ENCODE measurements around the gene YAP1.

The YAP1 gene
- total RNA-seq, result 0.48 to 3.2 reads per million in 2 experiments

DNA sequence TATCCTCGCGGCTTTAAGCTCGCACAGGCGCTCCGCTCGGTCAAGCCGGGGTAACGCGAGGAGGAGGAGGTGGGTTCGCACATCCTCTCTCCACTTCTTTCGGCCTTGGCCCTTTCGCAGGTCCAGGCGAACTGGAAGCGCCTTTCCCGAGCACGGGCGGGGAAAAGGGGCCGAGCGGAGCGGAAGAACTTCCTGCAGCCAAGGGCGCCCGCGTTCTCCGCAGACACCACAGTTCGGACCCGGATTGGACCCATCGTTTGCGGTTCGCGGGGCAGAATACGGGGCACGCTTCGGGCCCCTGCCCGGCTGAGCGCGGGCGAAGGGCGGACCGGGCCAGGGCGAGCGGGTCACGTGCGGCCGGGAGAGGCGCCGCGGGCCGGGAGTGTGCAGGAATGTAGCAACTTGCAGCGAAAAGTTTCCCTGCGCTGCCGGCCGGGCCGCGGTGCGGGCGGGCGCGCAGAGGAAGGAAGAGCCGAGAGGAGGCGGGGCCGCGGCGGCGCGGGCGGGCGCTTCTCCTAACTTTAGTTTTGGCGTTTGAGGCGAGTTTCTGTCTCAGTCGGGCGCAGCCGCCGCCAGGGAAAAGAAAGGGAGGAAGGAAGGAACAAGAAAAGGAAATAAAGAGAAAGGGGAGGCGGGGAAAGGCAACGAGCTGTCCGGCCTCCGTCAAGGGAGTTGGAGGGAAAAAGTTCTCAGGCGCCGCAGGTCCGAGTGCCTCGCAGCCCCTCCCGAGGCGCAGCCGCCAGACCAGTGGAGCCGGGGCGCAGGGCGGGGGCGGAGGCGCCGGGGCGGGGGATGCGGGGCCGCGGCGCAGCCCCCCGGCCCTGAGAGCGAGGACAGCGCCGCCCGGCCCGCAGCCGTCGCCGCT is at the start of gene YAP1:
Gene YAP1, plus strand, starts transcription at position 552 of the 865 bp plus-strand sequence. CDS start 402 bp downstream, outside the sequence.
- peak; percentile 45 for DNase-seq (ENCODE audit: low read depth)

DNA sequence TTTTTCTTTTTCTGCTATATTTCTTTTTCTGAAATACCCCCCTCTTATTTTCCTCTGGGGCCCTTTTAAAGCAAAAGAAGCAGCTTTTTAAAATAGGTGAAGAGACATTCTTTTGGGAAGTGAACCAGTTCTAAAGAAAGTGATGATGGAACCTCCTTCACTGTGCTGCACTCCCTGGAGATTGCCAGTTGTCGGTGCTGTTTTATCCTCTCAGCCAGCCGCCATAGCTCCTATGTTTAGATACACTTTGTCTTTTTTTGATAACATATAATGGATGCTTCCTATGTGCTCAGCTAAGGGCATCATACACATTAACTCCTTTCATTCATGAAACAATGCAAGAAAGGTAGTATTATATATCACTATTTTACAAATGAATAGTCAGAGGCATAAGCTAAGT is 49.0 kb upstream of the YAP1 start:
- no peak for DNase-seq (ENCODE audit: low read depth)

DNA sequence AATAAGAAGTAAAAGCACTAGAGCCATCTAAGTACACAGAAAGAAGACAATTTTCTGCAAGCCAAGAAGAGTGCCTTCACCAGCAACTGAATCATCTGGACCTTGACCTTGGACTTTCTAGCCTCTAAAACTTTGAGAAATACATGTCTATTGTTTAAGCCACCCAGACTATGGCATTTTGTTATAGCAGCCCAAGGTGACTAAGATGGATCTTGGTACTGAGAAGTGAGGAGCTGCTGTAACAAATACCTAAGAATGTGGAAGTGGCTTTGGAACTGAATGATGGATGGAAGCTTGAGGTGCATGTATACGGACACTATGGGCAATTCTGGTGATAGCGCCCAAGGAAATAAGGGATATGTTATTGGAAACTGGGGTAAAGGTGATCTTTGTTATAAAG is 48.1 kb upstream of the YAP1 start:
- no peak for DNase-seq (ENCODE audit: low read depth)

DNA sequence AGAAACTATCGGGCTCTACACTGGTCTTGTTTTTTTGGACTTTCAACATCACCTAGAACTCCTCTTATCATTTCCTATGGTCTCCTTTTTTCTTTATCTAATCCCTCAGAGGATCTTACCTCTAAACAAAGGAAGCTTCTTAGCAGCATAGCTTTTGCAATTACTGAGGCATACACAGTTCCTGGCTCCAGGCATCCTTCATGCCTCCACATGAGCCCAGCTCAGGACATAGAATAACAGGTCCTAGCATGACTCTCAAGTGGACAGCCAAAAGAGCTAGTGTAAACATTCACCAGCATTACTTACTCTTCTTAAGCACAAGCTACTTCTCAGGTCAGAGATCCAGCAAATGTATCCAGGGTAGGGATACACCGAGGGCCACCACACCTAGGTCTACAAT is 45.9 kb upstream of the YAP1 start:
- DNase-seq (ENCODE audit: low read depth), result no peak

DNA sequence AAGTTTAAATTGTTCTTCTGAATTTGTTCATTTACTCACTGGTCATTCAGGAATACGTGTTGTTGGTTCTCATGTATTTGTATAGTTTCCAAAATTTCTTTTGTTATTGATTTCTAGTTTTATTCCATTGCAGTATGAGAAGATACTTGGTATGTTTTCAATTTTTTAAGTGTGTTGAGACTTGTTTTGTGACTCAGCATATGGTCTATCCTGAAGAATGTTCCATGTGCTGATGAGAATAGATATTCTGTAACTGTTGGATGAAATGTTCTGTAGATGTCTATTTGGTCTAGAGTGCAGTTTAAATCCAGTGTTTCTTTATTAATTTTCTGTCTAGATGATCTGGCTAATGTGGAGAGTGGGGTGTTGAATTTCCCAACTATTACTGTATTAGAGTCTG is 39.5 kb upstream of the YAP1 start:
- no peak for DNase-seq (ENCODE audit: low read depth)

DNA sequence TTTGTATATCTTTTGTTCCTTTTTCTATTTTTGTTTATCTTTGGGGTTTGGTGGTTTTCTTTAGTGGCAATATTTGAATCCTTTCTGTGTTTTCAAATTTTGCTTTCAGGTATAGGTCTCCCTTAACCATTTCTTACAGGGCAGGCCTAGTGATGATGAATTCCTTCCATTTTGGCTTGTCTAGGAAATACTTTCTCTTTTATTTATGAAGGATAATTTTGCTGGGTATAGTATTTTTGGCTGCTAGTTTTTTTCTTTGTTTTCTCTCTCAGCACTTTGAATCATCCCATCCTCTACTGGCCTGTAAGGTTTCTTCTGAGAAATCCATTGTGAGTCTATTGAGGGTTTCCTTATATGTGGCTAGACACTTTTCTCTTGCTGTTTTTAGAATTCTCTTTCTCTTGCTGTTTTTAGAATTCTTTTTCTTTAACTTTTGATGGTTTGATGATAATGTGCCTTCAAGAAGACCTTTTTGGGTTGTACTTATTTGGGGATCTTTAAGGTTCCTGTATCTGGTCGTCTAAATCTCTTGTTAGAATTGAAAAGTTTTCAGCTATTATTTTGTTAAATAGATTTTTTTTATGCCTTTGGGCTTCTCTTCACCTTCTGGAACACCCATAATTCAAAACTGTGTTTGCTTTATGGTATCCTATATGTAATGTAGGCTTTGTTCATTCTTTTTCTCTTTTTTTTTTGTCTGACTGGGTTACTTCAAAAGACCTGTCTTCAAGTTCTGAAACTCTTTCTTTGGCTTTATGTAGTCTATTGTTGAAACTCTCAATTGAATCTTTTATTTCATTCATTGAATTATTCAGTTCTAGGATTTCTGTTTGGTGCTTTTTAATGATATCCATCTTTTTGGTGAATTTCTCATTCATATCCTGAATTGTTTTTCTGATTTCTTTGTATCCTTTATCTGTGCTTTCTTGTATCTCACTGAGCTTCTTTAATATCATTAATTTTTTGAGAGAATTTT is 38.5 kb upstream of the YAP1 start:
- no peak for DNase-seq (ENCODE audit: low read depth)

DNA sequence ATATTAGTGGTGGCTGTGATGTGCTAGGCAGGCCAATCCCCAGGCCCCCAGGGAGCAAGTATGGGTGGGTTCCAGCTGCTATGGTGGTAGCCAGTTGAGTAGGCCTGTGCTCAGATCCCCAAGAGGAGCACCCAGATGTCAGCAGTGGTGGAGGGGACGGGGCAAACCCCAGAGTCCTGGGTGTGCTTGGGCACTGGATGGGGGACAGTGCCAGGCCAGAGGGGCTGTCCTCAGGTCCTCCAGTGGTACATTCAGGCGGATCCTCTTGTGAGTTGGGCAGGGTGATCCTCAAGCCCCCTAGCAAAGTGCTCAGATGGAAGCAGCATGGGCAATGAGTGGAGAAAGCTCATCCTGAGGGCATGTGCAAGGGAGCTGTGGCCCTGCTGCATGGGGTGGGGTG is 37.0 kb upstream of the YAP1 start:
- DNase-seq (ENCODE audit: low read depth), result no peak

DNA sequence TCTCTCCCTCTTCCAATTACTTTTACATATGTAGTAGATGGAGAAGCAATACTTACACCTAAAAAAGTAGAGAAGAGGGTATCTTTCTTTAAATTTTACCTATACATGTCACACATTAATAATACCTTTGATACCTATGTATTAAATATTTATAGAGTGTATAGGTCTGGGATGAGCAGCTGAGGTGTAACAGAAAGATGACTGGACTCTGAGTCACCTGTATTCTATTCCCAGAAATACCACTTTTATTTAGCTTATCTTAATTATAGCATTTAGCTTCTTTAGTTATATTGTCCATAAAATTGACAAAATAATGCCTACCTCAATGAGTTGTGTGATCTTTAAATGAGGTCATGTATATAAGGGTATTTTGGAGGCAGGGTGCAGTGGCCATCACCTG is 30.6 kb upstream of the YAP1 start:
- DNase-seq (ENCODE audit: low read depth), result no peak

DNA sequence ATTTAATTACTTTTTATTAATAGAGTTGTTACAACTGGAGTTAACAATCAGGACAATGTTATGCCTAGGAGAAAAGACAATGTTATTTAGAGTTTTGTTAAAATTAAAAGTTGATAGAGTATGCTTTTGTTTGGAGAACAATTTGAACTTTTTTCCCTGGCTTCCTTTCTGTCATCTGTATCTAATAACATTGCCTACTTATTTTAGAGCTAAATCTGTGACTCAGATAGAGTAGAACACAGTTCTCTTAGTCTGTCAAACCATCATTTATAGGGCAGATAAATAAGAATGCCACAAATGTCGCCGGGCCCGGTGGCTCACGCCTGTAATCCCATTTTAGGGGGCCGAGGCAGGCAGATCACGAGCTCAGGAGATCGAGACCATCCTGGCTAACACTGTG is 28.9 kb upstream of the YAP1 start:
- DNase-seq (ENCODE audit: low read depth), result no peak

DNA sequence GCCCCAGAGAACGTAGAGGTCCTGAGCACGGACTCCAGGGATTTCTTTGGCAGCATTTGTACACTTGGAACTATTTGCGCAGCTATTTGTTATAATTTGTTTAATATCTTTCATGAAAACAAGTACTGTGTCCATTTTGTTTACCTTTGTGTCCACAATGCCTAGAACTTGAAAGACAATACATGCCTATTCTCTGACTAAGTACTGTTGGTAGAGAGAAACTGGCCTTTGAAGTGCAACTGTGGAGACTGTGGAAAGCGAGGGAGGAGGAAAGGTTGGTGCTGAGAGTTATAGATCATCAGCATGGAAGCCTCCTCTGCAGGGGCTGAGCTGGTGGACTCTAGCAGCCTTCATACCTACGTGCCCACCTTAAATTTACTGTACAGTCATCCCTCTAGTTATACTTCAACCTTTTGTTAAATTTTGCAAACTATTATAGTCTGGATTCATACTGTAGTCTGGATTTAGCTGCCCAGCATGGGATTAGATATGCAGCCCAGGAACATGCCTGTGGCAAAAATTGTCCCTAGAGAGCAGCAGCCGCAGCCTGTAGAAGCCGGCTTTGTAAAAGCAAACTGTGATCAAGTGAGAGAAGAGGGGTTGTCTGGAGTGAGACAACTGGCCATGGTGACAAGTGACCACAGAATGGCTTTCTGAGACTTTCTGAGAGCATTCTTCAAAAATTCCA is 24.2 kb upstream of the YAP1 start:
- no peak for DNase-seq (ENCODE audit: low read depth)

DNA sequence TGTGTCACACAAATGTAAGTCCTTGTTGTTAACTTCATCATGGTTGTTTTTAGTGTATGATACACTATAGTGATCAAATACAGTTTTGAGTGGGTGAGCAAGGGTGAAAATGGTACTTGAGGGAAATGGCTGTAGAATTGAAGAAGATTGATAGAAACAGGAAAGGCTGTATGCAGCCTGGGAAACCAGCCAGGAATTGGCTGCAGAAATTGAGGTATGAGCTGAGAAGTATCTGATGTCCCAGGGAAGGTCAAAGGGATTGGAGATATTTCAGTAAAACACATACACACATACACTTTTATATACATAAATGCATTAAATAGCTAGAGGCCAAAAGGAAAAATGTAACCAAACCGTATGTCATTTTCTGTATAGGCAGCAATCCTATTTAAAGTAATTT is 13.1 kb upstream of the YAP1 start:
- no peak for DNase-seq (ENCODE audit: low read depth)

DNA sequence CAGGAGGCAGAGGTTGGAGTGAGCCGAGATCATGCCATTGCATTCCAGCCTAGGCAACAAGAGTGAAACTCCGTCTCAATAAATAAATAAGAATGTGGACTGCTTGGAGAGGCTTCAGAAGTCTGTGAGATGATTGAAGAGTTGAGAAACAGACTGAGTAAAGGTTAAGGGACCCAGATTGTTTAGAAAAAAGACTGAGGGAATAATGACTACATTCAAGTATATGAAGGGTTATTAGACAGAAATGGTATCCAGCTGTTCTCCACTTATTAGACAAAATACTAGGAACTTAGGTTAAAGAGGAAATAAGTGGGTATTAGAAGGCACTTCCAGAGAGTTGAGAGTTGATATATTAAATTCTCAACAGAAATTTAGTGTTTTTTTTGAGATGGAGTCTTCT is 10.5 kb upstream of the YAP1 start:
- no peak for DNase-seq (ENCODE audit: low read depth)

DNA sequence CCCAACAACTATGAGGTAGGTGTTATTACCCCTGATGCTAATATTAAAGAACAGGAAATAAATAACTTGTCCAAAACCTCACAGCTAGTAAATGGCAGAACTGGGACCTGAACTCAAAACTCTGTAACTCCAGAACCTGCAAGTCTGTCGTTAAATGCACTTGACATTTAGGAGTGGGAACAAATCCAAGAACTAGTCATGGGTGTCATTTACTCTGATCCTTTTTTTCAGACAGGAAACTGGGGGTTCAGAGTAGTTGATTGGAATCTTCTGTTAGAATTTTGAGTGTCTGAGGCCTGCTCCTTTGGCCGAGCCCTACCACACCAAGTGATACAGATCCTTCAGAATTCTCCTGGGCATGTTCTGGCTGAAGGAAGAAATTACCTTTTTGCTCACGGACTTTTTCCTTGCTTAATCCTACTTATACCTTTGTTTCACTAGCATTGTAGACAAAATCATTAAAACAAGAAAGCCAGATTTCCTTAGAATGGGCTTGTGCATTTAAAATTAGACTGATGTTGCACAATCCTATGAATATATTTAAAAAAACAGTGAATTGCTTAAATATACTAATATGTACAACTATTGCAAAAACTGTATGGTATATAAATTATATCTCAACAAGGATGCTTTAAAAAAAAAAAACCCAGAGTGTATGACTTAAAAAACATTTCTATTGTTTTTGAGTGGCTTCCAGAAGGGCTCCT is 1.4 kb upstream of the YAP1 start:
- no peak for DNase-seq (ENCODE audit: low read depth)

DNA sequence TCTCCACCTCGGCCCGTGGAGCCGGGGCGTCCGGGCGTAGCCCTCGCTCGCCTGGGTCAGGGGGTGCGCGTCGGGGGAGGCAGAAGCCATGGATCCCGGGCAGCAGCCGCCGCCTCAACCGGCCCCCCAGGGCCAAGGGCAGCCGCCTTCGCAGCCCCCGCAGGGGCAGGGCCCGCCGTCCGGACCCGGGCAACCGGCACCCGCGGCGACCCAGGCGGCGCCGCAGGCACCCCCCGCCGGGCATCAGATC is 439 bp downstream of the YAP1 start:
- DNase-seq (ENCODE audit: low read depth), result no peak

DNA sequence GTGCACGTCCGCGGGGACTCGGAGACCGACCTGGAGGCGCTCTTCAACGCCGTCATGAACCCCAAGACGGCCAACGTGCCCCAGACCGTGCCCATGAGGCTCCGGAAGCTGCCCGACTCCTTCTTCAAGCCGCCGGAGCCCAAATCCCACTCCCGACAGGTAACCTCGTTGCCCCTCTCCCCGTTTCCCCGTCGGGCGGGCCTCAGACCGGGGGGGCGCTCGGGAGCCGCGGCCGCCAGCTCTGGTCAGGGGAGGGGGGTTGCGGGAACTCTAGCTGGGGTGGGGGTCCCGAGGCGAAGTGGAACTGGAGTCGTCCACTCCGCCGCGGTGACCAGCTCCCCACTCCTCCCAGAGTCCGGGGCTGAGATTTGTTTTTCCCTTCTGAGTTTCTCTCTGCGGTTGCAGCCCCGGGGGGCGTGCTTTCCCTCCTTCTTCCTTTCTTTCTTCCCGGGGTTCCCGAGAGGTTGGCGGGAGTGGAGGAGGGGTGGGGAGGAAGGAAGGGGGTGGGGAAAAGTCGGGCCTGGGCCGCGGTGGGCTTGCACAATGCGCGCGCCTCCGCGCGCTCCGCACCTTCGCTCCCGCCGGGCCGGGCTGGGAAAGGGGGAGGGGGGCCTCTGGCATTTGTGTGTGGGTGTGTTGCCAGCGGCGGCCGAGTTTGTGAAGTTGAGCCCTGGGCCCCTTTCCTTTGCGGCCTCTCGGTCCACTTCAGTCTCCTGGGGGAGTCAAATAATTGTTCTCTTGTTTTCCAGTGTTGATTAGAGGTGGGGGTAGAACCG is 952 bp downstream of the YAP1 start:
- DNase-seq (ENCODE audit: low read depth), result no peak

DNA sequence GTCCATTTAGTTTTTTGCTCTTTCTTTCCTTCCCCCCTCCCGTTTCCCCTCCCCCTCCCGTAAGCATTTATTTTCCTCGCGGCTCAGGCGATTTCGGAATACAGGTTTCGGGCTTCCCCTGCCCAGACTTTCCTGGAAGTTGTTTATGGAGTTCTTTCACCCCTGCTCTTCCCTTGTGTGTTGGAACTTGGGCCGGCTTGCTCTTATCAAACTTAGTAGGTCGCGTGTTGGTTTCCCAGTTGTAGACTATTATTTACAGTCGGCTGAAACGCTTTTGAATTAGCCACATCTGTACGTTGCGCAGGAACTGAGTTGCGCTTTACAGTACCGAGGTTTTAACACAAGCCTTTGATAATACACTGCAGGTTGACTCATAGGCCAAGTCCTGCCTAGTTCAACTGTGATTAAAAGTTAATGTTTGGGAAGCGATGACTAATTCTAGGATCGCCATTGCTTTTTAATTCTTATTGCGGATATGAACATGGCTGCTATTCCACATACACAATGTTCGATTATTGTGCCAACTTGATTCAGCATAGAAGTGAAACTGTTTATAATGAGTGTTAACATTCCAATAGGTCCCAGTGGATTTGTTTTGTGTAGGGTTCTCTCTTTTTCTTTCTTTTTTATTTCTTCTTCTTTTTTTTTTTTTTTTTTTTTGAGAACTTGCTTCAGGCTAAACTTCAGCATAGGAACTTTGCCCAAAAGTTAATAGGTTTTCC is 1.7 kb downstream of the YAP1 start:
- no peak for DNase-seq (ENCODE audit: low read depth)

DNA sequence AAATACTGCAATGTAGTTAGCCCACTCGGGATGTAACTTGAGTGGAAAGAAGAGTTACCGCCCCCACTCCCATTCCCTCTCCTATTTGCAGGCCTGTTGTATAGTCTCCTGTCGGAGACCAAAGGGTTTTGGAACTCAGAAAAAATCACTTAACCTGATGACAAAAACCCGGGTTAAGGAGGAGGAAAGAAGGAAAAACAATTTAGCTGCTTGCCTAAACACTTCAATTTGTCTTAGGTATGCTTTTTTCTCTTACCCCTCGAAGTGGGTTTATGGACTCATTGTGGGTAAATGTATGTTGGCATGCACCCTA is 2.2 kb downstream of the YAP1 start:
- no peak for DNase-seq (ENCODE audit: low read depth)

DNA sequence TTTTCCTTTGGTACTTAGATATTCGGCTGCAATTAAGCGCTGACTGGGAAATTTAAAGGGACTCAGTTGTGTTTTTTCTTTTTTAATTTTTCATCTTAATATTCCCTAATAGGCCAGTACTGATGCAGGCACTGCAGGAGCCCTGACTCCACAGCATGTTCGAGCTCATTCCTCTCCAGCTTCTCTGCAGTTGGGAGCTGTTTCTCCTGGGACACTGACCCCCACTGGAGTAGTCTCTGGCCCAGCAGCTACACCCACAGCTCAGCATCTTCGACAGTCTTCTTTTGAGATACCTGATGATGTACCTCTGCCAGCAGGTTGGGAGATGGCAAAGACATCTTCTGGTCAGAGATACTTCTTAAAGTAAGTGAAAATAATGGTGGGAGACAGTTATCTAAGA is 3.8 kb downstream of the YAP1 start:
- DNase-seq (ENCODE audit: low read depth), result no peak

DNA sequence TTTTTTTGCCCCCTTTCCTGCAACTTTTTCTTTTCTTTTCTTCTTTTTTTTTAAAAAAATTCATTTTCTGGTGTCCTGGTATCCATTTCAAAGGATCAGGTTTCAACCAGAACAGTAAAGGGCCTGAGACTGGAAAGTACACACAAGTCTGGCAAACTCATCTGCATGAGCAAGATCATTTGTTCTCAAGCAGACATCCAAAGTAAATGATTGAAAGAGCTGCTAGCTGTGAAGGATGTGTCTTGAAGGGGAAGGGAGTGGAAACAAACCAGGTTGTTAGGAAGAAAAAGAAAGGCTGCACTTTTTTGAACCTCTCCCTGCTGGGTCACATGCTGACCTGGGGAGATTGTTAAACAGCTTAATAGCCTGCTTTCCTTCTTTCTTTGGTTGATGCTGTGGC is 5.3 kb downstream of the YAP1 start:
- no peak for DNase-seq (ENCODE audit: low read depth)

DNA sequence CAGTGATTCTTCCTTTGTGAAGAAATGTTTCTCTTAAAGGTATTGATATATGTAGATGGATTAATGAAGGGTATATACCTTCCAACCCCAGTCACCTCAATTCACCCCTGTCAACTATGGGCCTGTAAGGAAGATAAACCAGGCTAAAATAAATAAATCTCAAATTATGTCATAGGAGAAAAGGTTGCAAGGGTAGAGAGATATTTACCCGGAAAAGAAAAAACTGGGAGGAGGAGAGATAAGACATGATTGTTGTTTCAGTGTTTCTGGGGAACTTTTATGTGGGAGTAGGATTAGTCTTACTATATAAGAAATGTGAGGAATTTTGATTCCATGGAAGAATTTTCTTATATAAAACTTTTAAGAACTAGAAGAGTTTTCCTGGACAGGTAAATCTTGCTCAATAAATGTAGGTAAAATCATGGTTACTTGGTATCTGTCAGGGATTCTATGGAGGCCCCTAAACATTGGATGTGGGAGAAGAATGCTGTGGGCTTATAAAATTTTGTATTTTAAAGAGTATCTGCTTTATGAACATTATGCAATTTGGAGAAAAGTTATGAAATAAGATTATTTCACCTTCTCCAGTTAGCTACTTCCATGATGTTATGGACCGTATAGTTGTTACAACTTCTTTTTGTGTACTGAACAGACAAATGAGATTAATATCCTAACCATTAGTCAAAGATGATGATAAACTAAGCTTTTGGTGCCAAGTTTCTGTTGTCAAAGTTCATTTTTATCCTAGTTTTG is 6.4 kb downstream of the YAP1 start:
- DNase-seq (ENCODE audit: low read depth), result no peak
